CD14-positive monocyte (primary cell): ENCODE measurements around the gene NEK1. TPM values are rescaled to one million over a fixed set of nuclear protein-coding genes. Genes with fewer than 3 reads are reported as not detected.

Experiments
- DNase-seq, 3 donors: peaks; one replicate each; pipeline ENCODE4 v3.0.0-alpha.2; 2011 to 2022
- H2AFZ ChIP-seq: 2 replicates; pipeline ENCODE4 v1.6.0; 2012; ENCODE audit warnings: mild to moderate bottlenecking, low read depth, low read length, inconsistent platforms; ENCODE audit not compliant: insufficient read depth, poor library complexity, severe bottlenecking
- H3K27ac ChIP-seq, 2 donors: 1 replicate in 1 of 2; 2 replicates in 1 of 2; pipeline ENCODE4 v1.5.1; 2012 to 2013; ENCODE audit warnings: low read length in 2 of 2, control low read depth in 1 of 2, inconsistent platforms in 1 of 2, low read depth in 1 of 2, mild to moderate bottlenecking in 1 of 2
- H3K27me3 ChIP-seq, 2 donors: one replicate each; pipeline versions ENCODE4 v1.6.0 to v1.6.1; 2011 to 2013; ENCODE audit warnings: low read length in 2 of 2; ENCODE audit not compliant: control insufficient read depth in 2 of 2, insufficient read depth in 2 of 2
- H3K36me3 ChIP-seq, 2 donors: replicated peaks in 1 of 2; 1 replicate in 1 of 2; 2 replicates in 1 of 2; pipeline versions ENCODE4 v1.5.1 to v1.6.1; 2012 to 2013; ENCODE audit warnings: low read length in 2 of 2, control low read depth in 1 of 2, inconsistent platforms in 1 of 2, mild to moderate bottlenecking in 1 of 2; ENCODE audit not compliant: insufficient read depth in 2 of 2, control insufficient read depth in 1 of 2
- H3K4me1 ChIP-seq, 2 donors: 1 replicate in 1 of 2; 2 replicates in 1 of 2; pipeline versions ENCODE4 v1.5.1 to v1.6.1; 2012 to 2013; ENCODE audit warnings: low read length in 2 of 2, control low read depth in 1 of 2, inconsistent platforms in 1 of 2, mild to moderate bottlenecking in 1 of 2, moderate library complexity in 1 of 2; ENCODE audit not compliant: insufficient read depth in 2 of 2, control insufficient read depth in 1 of 2
- H3K4me2 ChIP-seq: replicated peaks from 2 replicates; pipeline ENCODE3; 2012; ENCODE audit warnings: low read length, moderate library complexity, mild to moderate bottlenecking; ENCODE audit not compliant: poor library complexity, severe bottlenecking; ENCODE audit errors: extremely low read depth
- H3K4me3 ChIP-seq, 3 experiments: fragments of 200-600 bp in 1 of 3; sonication (generic) in 1 of 3; replicated peaks in 1 of 3; 1 replicate in 2 of 3; 2 replicates in 1 of 3; pipeline ENCODE4 v1.5.1; 2011 to 2013; ENCODE audit warnings: low read length in 3 of 3, mild to moderate bottlenecking in 3 of 3, control low read depth in 2 of 3, low read depth in 2 of 3, inconsistent platforms in 1 of 3, moderate library complexity in 1 of 3
- H3K79me2 ChIP-seq: 2 replicates; pipeline ENCODE4 v1.6.0; 2012; ENCODE audit warnings: mild to moderate bottlenecking, control low read depth, inconsistent platforms, low read length, moderate library complexity; ENCODE audit not compliant: insufficient read depth
- H3K9ac ChIP-seq: 2 replicates; pipeline ENCODE4 v1.6.0; 2017; ENCODE audit warnings: low read length, mild to moderate bottlenecking; ENCODE audit not compliant: insufficient read depth, poor library complexity, severe bottlenecking
- H3K9me3 ChIP-seq, 2 donors: replicated peaks in 1 of 2; 1 replicate in 1 of 2; 2 replicates in 1 of 2; pipeline versions ENCODE4 v1.5.1 to v1.6.1; 2012 to 2013; ENCODE audit warnings: low read length in 2 of 2, control low read depth in 1 of 2; ENCODE audit not compliant: control insufficient read depth in 1 of 2, insufficient read depth in 1 of 2
- H4K20me1 ChIP-seq: 2 replicates; pipeline ENCODE4 v1.6.0; 2012; ENCODE audit warnings: mild to moderate bottlenecking, low read length, control low read depth, moderate library complexity; ENCODE audit not compliant: insufficient read depth
- H3K27ac Mint-ChIP-seq, 7 donors: one replicate each; pipeline ENCODE4 v1.8.0; 2020; ENCODE audit warnings: mild to moderate bottlenecking in 7 of 7, mixed read lengths in 7 of 7, moderate library complexity in 6 of 7, inconsistent platforms in 2 of 7
- H3K27me3 Mint-ChIP-seq, 3 donors: one replicate each; pipeline ENCODE4 v1.8.0; 2021 to 2022; ENCODE audit warnings: low read depth in 3 of 3, mild to moderate bottlenecking in 3 of 3, mixed read lengths in 3 of 3, moderate library complexity in 3 of 3, inconsistent platforms in 1 of 3
- H3K36me3 Mint-ChIP-seq, 2 donors: one replicate each; pipeline ENCODE4 v1.8.0; 2020; ENCODE audit warnings: mixed read lengths in 2 of 2, inconsistent platforms in 1 of 2, mild to moderate bottlenecking in 1 of 2
- H3K4me1 Mint-ChIP-seq: one replicate; pipeline ENCODE4 v1.8.0; 2020; ENCODE audit warnings: mild to moderate bottlenecking, mixed read lengths
- H3K4me3 Mint-ChIP-seq, 2 donors: one replicate each; pipeline ENCODE4 v1.8.0; 2020; ENCODE audit warnings: mild to moderate bottlenecking in 2 of 2, mixed read lengths in 2 of 2, moderate library complexity in 1 of 2
- H3K9me3 Mint-ChIP-seq, 7 donors: one replicate each; pipeline ENCODE4 v1.8.0; 2020 to 2022; ENCODE audit warnings: mixed read lengths in 7 of 7, mild to moderate bottlenecking in 6 of 7, moderate library complexity in 6 of 7, inconsistent platforms in 2 of 7
- CTCF ChIP-seq: fragments of 200-600 bp; IDR thresholded peaks from one replicate; pipeline ENCODE4 v1.8.0; 2022; ENCODE audit warnings: antibody characterized with exemption, mild to moderate bottlenecking
- WGBS: methylation state at CpG from one replicate; pipeline ENCODE4 v1.1.5; 2013; ENCODE audit warnings: missing lambda C conversion rate; ENCODE audit not compliant: insufficient coverage; 5-methylcytosine and 5-hydroxymethylcytosine counted together
- intact Hi-C, 2 donors: fragments of 100-400 bp; cut with micrococcal nuclease; formaldehyde crosslinking; loops; one replicate each; pipeline versions ENCODE4 v1.15.0 to v1.15.1; 2023
- polyA plus RNA-seq, 3 donors: library from polyadenylated mRNA; depleted of rRNA in 1 of 3; unstranded in 2 of 3; stranded (reverse) in 1 of 3; fragments of 300-500 nt in 2 of 3; fragments of >200 nt in 1 of 3; fragmentation: Illumina TruSeq in 2 of 3; gene quantifications; 1 replicate in 2 of 3; 2 replicates in 1 of 3; pipeline ENCODE4 v1.2.3, GENCODE V29; 2012 to 2021

Gene NEK1
- polyA plus RNA-seq, 3 donors, result 1.9 to 5.5 (median 2.7) TPM

GRCh38 chr4:169437299-169438047 lies 174.9 kb downstream of the NEK1 start:
- Histone ChIP-seq H3K9ac (no peak overlapping the region), H3K79me2 (no peaks in the 10 kb centered on the region), H4K20me1 (no peaks in the 10 kb centered on the region), H3K4me3 (no peak overlapping the region), H3K27me3 (no peaks in the 10 kb centered on the region), H3K27ac (no peak overlapping the region), H2AFZ (no peak overlapping the region), H3K4me2 (no peak overlapping the region), H3K36me3 (no peaks in the 10 kb centered on the region), H3K9me3 (peaks cover 0 to 4% of the 10 kb centered on the region in 2 donors), H3K4me1 (peaks cover 9 to 14% of the 10 kb centered on the region in 2 donors)
- 97% methylated on average over 4 of the region's 7 CpGs for WGBS
- Mint-ChIP-seq H3K27me3 (peaks cover 0 to 5% (median 0%) of the 10 kb centered on the region in 3 donors), H3K27ac (no peak overlapping the region), H3K36me3 (peaks cover 3 to 9% of the 10 kb centered on the region in 2 donors), H3K9me3 (peaks cover 0 to 6% (median 5%) of the 10 kb centered on the region in 7 donors), H3K4me1 (peaks cover 19% of the 10 kb centered on the region), H3K4me3 (no peak overlapping the region)
- intact Hi-C loops, result no loop called here
- DNase-seq, result no peak
- TF ChIP-seq CTCF, result no peak

GRCh38 chr4:169436734-169437133 lies 175.6 kb downstream of the NEK1 start:
- Mint-ChIP-seq H3K27me3 (peaks cover 0 to 1% (median 0%) of the 10 kb centered on the region in 3 donors), H3K9me3 (peaks cover 0 to 2% (median 0%) of the 10 kb centered on the region in 7 donors), H3K27ac (no peak overlapping the region), H3K4me3 (no peak overlapping the region), H3K36me3 (peaks cover 0 to 5% of the 10 kb centered on the region in 2 donors), H3K4me1 (peaks cover 19% of the 10 kb centered on the region)
- Histone ChIP-seq H3K4me3 (no peak overlapping the region), H3K4me1 (peaks cover 9 to 14% of the 10 kb centered on the region in 2 donors), H3K27me3 (no peaks in the 10 kb centered on the region), H2AFZ (no peak overlapping the region), H3K79me2 (no peaks in the 10 kb centered on the region), H3K27ac (no peak overlapping the region), H4K20me1 (no peaks in the 10 kb centered on the region), H3K36me3 (no peaks in the 10 kb centered on the region), H3K9ac (no peak overlapping the region), H3K4me2 (no peak overlapping the region), H3K9me3 (no peaks in the 10 kb centered on the region)
- intact Hi-C loops, result no loop called here
- TF ChIP-seq CTCF, result no peak
- no peak for DNase-seq
